Measurements from ENCODE around the gene PANK4. TPM values are rescaled to one million over a fixed set of nuclear protein-coding genes. Genes with fewer than 3 reads are reported as not detected.

The PANK4 gene
- total and polyA plus RNA-seq, 2 of the 8 experiments (the other 6 are each of a cell fraction or from before 2014, with no cell fraction given), result 20.1 to 29.7 TPM

- CTCF ChIA-PET (ENCODE audit: partially characterized antibody), result interaction anchor here (1.1 to 2.8 kb wide), 5 partner anchors 8 to 83 kb away, joined by 3 to 9 read pairs (median 6); no protein-coding TSS in a partner anchor
- Histone ChIP-seq H3K4me3 (ENCODE audit: extremely low read depth in 1 of 4, insufficient read depth in 2 of 4, low read depth in 3 of 4, low read length in 4 of 4) (no peak overlapping the region), H3K79me1 (ENCODE audit: low read depth, low read length) (no peaks in the 10 kb centered on the region; the same call in none of the 2 replicates)
- TF ChIP-seq E2F6 (IDR thresholded peaks at IDR 0.05) (no peak), NRF1 (IDR thresholded peaks at IDR 0.05; ENCODE audit: low read depth, low read length) (no peak), KDM1A (IDR thresholded peaks at IDR 0.05; ENCODE audit: borderline replicate concordance, low read length) (no peak), TCF12 (IDR thresholded peaks at IDR 0.05; ENCODE audit: low read depth, low read length) (no peak)
Measured at GRCh38 chr1:2513939-2514652, 12.3 kb downstream of the PANK4 start.

More at GRCh38 chr1:2513939-2514652, 12.3 kb downstream of the PANK4 start:
- Histone ChIP-seq H2BK120ac (replicated peaks; ENCODE audit: low read depth, low read length) (no peak overlapping the region), H3K56ac (replicated peaks; ENCODE audit: insufficient read length, low read depth, low read length) (no peak overlapping the region), H3K18ac (ENCODE audit: extremely low read depth, low read length) (no peak overlapping the region), H3K4me1 (replicated peaks in 1 of 4; ENCODE audit: control insufficient read depth in 3 of 4, insufficient read depth in 4 of 4, low read length in 3 of 4) (no peaks in the 10 kb centered on the region), H2BK15ac (ENCODE audit: low read length) (no peak overlapping the region), H3K27me3 (replicated peaks in 1 of 4; ENCODE audit: control insufficient read depth in 3 of 4, extremely low read depth in 1 of 4, insufficient read depth in 3 of 4, low read length in 3 of 4) (no peaks in the 10 kb centered on the region), H3K36me3 (ENCODE audit: control insufficient read depth in 2 of 4, insufficient read depth in 4 of 4, low read length in 3 of 4) (peaks cover 16 to 63% (median 41%) of the 10 kb centered on the region in 4 experiments; a peak in 7 of 8 replicates), H4K20me1 (replicated peaks in 1 of 2; ENCODE audit: control insufficient read depth in 1 of 2, insufficient read depth in 2 of 2, low read length in 2 of 2) (peaks cover 0 to 19% of the 10 kb centered on the region in 2 experiments), H3K79me2 (ENCODE audit: control insufficient read depth in 1 of 2, insufficient read depth in 2 of 2, low read length in 2 of 2) (no peaks in the 10 kb centered on the region), H3K14ac (ENCODE audit: insufficient read length) (no peak overlapping the region), H3K9ac (replicated peaks in 1 of 4; ENCODE audit: extremely low read depth in 1 of 4, low read depth in 3 of 4, low read length in 3 of 4) (no peak overlapping the region), H3K4me2 (ENCODE audit: insufficient read depth in 1 of 2, low read depth in 2 of 2, low read length in 2 of 2) (no peak overlapping the region), H2AFZ (ENCODE audit: low read length) (no peak overlapping the region), H3K4ac (replicated peaks; ENCODE audit: insufficient read length, low read depth, low read length) (no peak overlapping the region), H3K23me2 (ENCODE audit: low read depth, low read length) (no peaks in the 10 kb centered on the region), H4K8ac (ENCODE audit: extremely low read depth, insufficient read depth, low read length) (no peak overlapping the region; the same call in 1 of the 2 replicates), H3K27ac (ENCODE audit: low read depth, low read length) (no peak overlapping the region), H2AK5ac (ENCODE audit: low read depth, low read length) (no peak overlapping the region), H2BK12ac (ENCODE audit: low read depth, low read length) (no peak overlapping the region), H4K5ac (ENCODE audit: insufficient read length, low read depth, low read length) (no peak overlapping the region), H2BK5ac (ENCODE audit: low read depth, low read length) (no peak overlapping the region), H4K91ac (replicated peaks; ENCODE audit: insufficient read length, low read length) (no peak overlapping the region), H2BK20ac (ENCODE audit: low read length) (no peak overlapping the region), H3K23ac (ENCODE audit: insufficient read length) (no peak overlapping the region), H3K9me3 (ENCODE audit: insufficient read depth in 2 of 2, low read depth in 1 of 2, low read length in 1 of 2) (no peaks in the 10 kb centered on the region)
- POLR2A ChIA-PET (ENCODE audit: partially characterized antibody), result no interaction called here
- 94% methylated on average over 39 of the region's 43 CpGs; no CpG with 5 or more reads in 1 of the 2 experiments for WGBS, 2 experiments (ENCODE audit: extremely low coverage in 1 of 2, insufficient coverage in 1 of 2, insufficient read length in 1 of 2, insufficient replicate concordance in 2 of 2, low coverage in 1 of 2, low lambda C conversion rate in 2 of 2, missing lambda C conversion rate in 1 of 2)
- DNase-seq (ENCODE audit: low read depth in 1 of 2, low spot score in 2 of 2) (no peak), FAIRE-seq (no peak)

Measured in H1 (cell line).